ENCODE measurements around the gene C1orf185.
"Not testable (repeated sequence)": the region's sequence is repeated elsewhere in the genome, so short reads cannot be mapped to it uniquely, and the experiment has no call there.

C1orf185 gene

DNA sequence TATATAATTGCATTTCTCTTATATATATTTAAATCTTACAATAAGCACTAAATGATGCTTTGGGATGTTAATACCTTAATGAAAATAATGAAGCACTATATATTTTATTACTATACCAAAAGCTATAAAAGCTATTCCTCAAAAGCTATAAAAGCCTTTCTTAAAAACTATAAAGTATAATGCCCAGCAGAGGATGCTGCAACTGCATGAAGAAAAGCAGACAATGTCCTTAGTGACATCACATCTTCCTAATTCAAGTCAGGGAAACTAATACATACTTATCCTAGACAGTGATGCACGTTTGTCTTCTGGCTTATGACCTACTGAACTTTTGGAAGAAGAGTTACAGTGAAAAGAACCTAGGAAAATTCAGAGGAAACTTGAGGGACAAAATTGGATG is 13.6 kb upstream of the C1orf185 start:
- WGBS, result 47% methylated on average over 1 of the region's 1 CpG
- no peaks in the 10 kb centered on the region for H3K4me1 ChIP-seq (ENCODE audit: insufficient read depth, low read length)
- H3K9ac ChIP-seq (ENCODE audit: low read depth, low read length), result no peak overlapping the region
- H3K9me3 ChIP-seq (ENCODE audit: insufficient read depth, low read depth, low read length), result no peaks in the 10 kb centered on the region
- H3K27ac ChIP-seq (ENCODE audit: low read depth, low read length), result no peak overlapping the region
- H3K4me3 ChIP-seq (ENCODE audit: low read length), result no peak overlapping the region
- H3K27me3 ChIP-seq (ENCODE audit: insufficient read depth, low read length), result no peaks in the 10 kb centered on the region
- no peaks in the 10 kb centered on the region for H3K36me3 ChIP-seq (ENCODE audit: insufficient read depth, low read length)

DNA sequence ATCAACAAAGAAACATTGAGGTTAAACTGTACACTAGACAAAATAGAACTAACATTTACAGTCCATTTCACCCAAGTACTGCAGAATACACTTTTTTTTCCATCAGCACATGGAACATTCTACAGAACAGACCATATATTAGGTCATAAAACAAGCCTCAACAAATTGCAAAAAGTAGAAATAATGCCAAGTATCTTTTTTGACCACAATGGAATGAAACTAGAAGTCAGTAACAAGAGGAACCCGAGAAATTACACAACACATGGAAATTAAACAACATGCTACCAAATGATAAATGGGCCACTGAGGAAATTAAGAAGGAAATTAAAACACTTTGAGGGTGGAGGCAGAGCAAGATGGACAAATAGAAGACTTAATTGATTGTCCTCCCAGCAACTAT is 8.4 kb upstream of the C1orf185 start:
- no peaks in the 10 kb centered on the region for H3K9me3 ChIP-seq (ENCODE audit: insufficient read depth, low read depth, low read length)
- no peak overlapping the region for H3K4me3 ChIP-seq (ENCODE audit: low read length)
- H3K4me1 ChIP-seq (ENCODE audit: insufficient read depth, low read length), result no peaks in the 10 kb centered on the region
- WGBS, result no CpG with 5 or more reads among the region's 1 CpG
- H3K36me3 ChIP-seq (ENCODE audit: insufficient read depth, low read length), result no peaks in the 10 kb centered on the region
- no peaks in the 10 kb centered on the region for H3K27me3 ChIP-seq (ENCODE audit: insufficient read depth, low read length)
- H3K9ac ChIP-seq (ENCODE audit: low read depth, low read length), result no peak overlapping the region
- H3K27ac ChIP-seq (ENCODE audit: low read depth, low read length), result no peak overlapping the region

DNA sequence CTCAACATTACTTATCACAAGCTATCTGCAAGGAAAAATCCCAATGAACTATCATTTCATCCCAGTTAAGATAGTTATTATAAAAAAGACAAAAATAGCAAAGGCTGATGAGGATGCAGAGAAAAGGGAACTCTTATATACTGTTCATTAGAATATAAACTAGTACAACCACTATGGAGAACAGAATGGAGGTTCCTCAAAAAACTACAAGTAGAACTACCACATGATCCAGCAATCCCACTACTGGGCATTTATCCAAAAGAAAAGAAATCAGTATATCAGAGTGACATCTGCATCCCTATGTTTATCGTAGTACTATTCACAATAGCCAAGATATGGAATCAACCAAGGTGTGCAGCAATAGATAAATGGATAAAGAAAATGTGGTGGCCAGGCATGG is 4.9 kb upstream of the C1orf185 start:
- H3K9me3 ChIP-seq (ENCODE audit: insufficient read depth, low read depth, low read length), result no peaks in the 10 kb centered on the region
- H3K4me1 ChIP-seq (ENCODE audit: insufficient read depth, low read length), result no peaks in the 10 kb centered on the region
- H3K27ac ChIP-seq (ENCODE audit: low read depth, low read length), result no peak overlapping the region
- no peaks in the 10 kb centered on the region for H3K27me3 ChIP-seq (ENCODE audit: insufficient read depth, low read length)
- H3K9ac ChIP-seq (ENCODE audit: low read depth, low read length), result no peak overlapping the region
- H3K36me3 ChIP-seq (ENCODE audit: insufficient read depth, low read length), result no peaks in the 10 kb centered on the region
- 100% methylated on average over 1 of the region's 1 CpG for WGBS
- H3K4me3 ChIP-seq (ENCODE audit: low read length), result no peak overlapping the region

DNA sequence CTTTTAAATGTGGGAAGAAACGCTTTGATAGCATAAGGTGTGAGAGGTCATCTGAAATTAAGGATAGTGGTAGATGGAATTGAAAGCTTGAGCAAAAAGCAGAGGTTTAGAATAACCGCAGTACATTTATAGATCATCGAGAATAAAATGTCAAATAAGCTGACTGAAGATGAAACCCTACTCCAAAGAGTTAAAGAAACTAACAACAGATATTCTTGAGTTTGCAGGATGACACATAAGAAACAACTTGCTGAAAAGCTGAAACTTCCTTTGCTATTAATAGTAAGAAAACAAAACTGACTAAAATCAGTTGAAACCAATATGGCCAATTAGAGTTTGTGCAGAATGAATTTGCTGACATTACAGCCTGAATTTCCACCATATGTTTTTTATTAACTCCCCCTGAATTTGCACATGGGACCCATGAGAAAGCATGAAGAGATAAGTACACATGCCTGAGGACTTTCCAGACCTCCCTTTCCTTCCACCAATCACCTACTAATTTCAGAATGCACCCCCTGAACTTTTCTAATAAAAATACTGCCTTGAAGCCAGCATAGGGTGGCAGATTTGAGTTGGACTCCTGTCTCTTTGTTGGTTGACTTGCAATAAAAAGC is 1.7 kb upstream of the C1orf185 start:
- no peak overlapping the region for H3K27ac ChIP-seq (ENCODE audit: low read depth, low read length)
- H3K4me3 ChIP-seq (ENCODE audit: low read length), result no peak overlapping the region
- no peaks in the 10 kb centered on the region for H3K36me3 ChIP-seq (ENCODE audit: insufficient read depth, low read length)
- no peaks in the 10 kb centered on the region for H3K27me3 ChIP-seq (ENCODE audit: insufficient read depth, low read length)
- H3K4me1 ChIP-seq (ENCODE audit: insufficient read depth, low read length), result no peaks in the 10 kb centered on the region
- 90% methylated on average over 3 of the region's 3 CpGs for WGBS
- no peaks in the 10 kb centered on the region for H3K9me3 ChIP-seq (ENCODE audit: insufficient read depth, low read depth, low read length)
- no peak overlapping the region for H3K9ac ChIP-seq (ENCODE audit: low read depth, low read length)

DNA sequence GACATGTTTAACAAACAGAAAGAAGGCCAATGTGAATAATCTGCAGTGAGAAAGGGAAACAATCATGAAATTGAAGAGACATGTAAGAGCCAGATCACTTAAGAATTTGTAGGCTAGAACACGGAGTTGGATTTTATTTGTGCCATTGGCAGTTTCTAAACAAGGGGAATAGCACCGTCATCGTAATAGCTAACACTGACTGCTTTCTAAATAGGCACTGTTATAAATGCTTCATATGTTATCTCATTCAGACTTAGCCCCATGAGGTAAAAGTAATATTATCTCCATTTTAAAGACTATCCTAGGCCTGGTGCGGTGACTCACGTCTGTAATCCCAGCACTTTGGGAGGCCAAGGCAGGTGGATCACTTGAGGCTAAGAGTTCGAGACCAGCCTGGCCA is 12.1 kb downstream of the C1orf185 start:
- WGBS, result 93% methylated on average over 6 of the region's 6 CpGs
- H3K9ac ChIP-seq (ENCODE audit: low read depth, low read length), result no peak overlapping the region
- H3K4me3 ChIP-seq (ENCODE audit: low read length), result no peak overlapping the region
- H3K27me3 ChIP-seq (ENCODE audit: insufficient read depth, low read length), result no peaks in the 10 kb centered on the region
- no peaks in the 10 kb centered on the region for H3K9me3 ChIP-seq (ENCODE audit: insufficient read depth, low read depth, low read length)
- H3K36me3 ChIP-seq (ENCODE audit: insufficient read depth, low read length), result no peaks in the 10 kb centered on the region
- H3K27ac ChIP-seq (ENCODE audit: low read depth, low read length), result no peak overlapping the region
- H3K4me1 ChIP-seq (ENCODE audit: insufficient read depth, low read length), result no peaks in the 10 kb centered on the region

DNA sequence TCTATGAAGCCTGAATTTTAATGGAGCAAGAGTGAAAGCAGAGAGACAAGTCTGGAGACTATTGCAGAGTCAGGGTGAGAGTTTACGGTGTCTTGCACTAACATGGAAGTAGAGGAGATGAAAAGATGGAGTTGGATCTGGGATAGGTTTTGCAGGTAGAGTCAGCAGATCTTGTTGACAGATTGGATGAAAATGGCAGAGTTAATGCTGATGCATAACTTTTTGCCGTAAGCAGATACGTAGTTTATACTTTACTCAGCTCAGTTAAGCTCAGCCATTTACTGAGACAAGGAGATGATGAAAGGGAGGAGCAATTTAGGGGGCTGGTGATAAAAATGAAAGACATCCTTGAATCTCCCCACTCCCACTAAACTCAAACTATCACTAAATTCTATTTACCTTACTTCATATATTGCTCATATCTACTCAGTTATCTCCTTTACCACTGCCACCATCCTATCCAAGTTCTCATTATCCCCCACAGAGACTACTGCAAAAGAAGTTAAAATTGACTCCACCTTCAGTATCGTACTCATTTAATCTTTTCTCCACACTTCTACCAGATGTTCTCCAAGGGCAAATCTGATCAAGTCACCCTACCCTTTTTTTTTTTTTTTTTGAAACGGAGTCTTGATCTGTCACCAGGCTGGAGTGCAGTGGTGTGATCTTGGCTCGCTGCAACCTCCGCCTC is 13.8 kb downstream of the C1orf185 start:
- WGBS, result 95% methylated on average over 6 of the region's 7 CpGs
- no peaks in the 10 kb centered on the region for H3K27me3 ChIP-seq (ENCODE audit: insufficient read depth, low read length)
- no peaks in the 10 kb centered on the region for H3K36me3 ChIP-seq (ENCODE audit: insufficient read depth, low read length)
- H3K4me3 ChIP-seq (ENCODE audit: low read length), result no peak overlapping the region
- H3K27ac ChIP-seq (ENCODE audit: low read depth, low read length), result no peak overlapping the region
- no peaks in the 10 kb centered on the region for H3K4me1 ChIP-seq (ENCODE audit: insufficient read depth, low read length)
- no peak overlapping the region for H3K9ac ChIP-seq (ENCODE audit: low read depth, low read length)
- H3K9me3 ChIP-seq (ENCODE audit: insufficient read depth, low read depth, low read length), result no peaks in the 10 kb centered on the region

DNA sequence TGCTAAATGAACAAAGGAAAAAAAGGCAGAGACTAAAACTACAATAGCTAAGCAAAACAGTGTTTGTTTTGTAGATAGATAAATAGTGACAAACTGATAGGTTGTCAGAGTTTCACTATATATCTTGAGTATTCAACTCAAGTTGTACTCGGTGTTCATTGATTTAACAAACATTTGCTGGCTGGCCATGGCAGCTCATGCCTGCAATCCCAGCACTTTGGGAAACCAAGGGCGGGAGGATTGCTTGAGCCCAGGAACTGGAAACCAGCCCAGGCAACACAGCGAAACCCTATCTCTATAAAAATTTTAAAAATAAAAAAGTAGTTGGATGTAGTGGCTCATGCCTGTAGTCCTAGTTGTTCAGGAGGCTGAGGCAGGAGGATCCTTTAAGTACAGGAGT is 17.3 kb downstream of the C1orf185 start:
- Histone ChIP-seq H3K9ac (ENCODE audit: low read depth, low read length) (no peak overlapping the region), H3K27ac (ENCODE audit: low read depth, low read length) (no peak overlapping the region), H3K36me3 (ENCODE audit: insufficient read depth, low read length) (no peaks in the 10 kb centered on the region), H3K4me3 (ENCODE audit: low read length) (no peak overlapping the region), H3K27me3 (ENCODE audit: insufficient read depth, low read length) (no peaks in the 10 kb centered on the region), H3K4me1 (ENCODE audit: insufficient read depth, low read length) (no peaks in the 10 kb centered on the region), H3K9me3 (ENCODE audit: insufficient read depth, low read depth, low read length) (no peaks in the 10 kb centered on the region)
- WGBS, result 84% methylated on average over 2 of the region's 3 CpGs

DNA sequence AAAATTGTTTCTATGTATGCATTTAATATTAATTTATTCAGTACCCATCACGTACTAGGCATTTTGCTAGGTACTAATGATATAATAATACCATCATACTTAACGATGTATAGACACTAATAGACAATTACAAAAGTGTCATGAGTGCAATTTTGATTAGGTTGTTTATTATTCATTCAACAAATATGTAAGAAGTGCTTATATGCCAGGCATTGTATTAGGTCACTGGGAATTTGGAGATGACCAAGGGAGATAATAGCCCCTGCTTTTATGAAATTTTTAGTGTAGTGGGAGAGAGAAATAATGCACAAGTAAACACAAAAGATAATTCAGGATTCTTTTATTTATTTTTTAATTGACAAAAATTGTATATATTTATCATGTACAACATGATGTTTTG is 18.6 kb downstream of the C1orf185 start:
- WGBS, result no CpG with 5 or more reads among the region's 2 CpGs
- no peak overlapping the region for H3K27ac ChIP-seq (ENCODE audit: low read depth, low read length)
- no peaks in the 10 kb centered on the region for H3K27me3 ChIP-seq (ENCODE audit: insufficient read depth, low read length)
- no peak overlapping the region for H3K4me3 ChIP-seq (ENCODE audit: low read length)
- H3K36me3 ChIP-seq (ENCODE audit: insufficient read depth, low read length), result no peaks in the 10 kb centered on the region
- no peaks in the 10 kb centered on the region for H3K4me1 ChIP-seq (ENCODE audit: insufficient read depth, low read length)
- H3K9ac ChIP-seq (ENCODE audit: low read depth, low read length), result no peak overlapping the region
- H3K9me3 ChIP-seq (ENCODE audit: insufficient read depth, low read depth, low read length), result no peaks in the 10 kb centered on the region

DNA sequence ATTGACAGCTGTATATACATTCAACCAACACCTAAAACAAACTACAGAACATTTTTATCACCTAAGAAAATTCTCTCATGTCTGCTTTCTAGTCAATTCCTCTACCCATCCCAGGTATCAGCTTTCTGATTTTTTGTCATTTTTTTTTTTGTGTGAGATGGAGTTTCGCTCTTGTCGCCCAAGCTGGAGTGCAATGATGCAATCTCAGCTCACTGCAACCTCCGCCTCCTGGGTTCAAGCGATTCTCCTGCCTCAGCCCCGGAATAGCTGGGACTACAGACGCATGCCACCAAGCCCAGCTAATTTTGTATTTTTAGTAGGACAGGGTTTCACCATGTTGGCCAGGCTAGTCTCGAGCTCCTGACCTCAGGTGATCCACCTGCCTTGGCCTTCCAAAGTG is 25.1 kb downstream of the C1orf185 start:
- not testable (repeated sequence) for H3K9me3 ChIP-seq (ENCODE audit: insufficient read depth, low read depth, low read length); H3K27me3 ChIP-seq (ENCODE audit: insufficient read depth, low read length); H3K27ac ChIP-seq (ENCODE audit: low read depth, low read length); H3K4me3 ChIP-seq (ENCODE audit: low read length); H3K36me3 ChIP-seq (ENCODE audit: insufficient read depth, low read length); H3K4me1 ChIP-seq (ENCODE audit: insufficient read depth, low read length); H3K9ac ChIP-seq (ENCODE audit: low read depth, low read length)
- WGBS, result 95% methylated on average over 7 of the region's 7 CpGs

DNA sequence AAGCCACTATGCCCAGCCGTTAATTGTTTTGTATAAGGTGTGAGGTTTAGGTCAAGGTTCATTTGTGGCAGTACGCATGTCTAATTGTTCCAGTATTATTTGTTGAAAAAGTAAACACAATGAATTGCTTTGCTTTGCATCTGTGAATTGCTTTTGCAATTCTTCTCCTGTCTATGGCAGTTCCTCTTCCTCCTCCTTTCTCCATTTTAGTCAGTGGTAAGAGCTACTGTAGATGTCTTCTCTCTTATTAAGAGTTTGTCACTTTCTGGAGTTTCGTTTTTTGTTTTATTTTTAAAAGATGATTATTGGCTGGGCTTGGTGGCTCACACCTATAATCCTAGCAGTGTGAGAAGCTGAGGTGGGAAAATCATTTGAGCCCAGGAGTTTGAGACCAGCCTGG is 29.2 kb downstream of the C1orf185 start:
- no peaks in the 10 kb centered on the region for H3K36me3 ChIP-seq (ENCODE audit: insufficient read depth, low read length)
- no peak overlapping the region for H3K27ac ChIP-seq (ENCODE audit: low read depth, low read length)
- no peak overlapping the region for H3K9ac ChIP-seq (ENCODE audit: low read depth, low read length)
- WGBS, result 92% methylated on average over 3 of the region's 3 CpGs
- no peaks in the 10 kb centered on the region for H3K4me1 ChIP-seq (ENCODE audit: insufficient read depth, low read length)
- H3K27me3 ChIP-seq (ENCODE audit: insufficient read depth, low read length), result no peaks in the 10 kb centered on the region
- no peaks in the 10 kb centered on the region for H3K9me3 ChIP-seq (ENCODE audit: insufficient read depth, low read depth, low read length)
- H3K4me3 ChIP-seq (ENCODE audit: low read length), result no peak overlapping the region

DNA sequence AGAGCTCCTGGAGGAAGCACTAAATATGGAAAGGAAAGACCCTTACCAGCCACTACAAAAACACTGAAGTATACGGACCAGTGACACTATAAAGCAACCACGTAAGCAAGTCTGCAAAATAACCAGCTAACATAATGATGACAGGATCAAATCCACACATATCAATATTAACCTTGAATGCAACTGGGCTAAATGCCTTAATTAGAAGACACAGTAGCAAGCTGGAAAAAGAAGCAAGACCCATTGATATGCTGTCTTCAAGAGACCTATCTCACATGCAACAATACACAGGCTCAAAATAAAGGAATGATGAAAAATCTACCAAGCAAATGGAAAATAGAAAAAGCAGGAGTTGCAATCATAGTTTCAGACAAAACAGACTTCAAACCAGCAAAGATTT is 31.0 kb downstream of the C1orf185 start:
- no peaks in the 10 kb centered on the region for H3K27me3 ChIP-seq (ENCODE audit: insufficient read depth, low read length)
- 91% methylated on average over 2 of the region's 2 CpGs for WGBS
- no peak overlapping the region for H3K4me3 ChIP-seq (ENCODE audit: low read length)
- no peak overlapping the region for H3K27ac ChIP-seq (ENCODE audit: low read depth, low read length)
- H3K36me3 ChIP-seq (ENCODE audit: insufficient read depth, low read length), result no peaks in the 10 kb centered on the region
- no peaks in the 10 kb centered on the region for H3K4me1 ChIP-seq (ENCODE audit: insufficient read depth, low read length)
- no peaks in the 10 kb centered on the region for H3K9me3 ChIP-seq (ENCODE audit: insufficient read depth, low read depth, low read length)
- no peak overlapping the region for H3K9ac ChIP-seq (ENCODE audit: low read depth, low read length)

DNA sequence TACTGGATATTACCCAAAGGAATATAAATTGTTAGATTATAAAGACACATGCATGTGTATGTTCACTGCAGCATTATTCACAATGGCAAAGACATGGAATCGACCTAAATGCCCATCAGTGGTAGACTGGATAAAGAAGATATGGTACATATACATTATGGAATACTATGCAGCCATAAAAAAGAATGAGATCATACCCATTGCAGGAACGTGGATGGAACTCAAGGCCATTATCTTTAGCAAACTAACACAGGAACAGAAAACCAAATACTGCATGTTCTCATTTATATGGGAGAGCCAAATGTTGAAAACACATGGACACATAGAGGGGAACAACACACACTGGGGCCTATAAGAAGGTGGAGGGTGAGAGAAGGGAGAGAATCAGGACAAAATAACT is 35.7 kb downstream of the C1orf185 start:
- H3K4me3 ChIP-seq (ENCODE audit: low read length); H3K4me1 ChIP-seq (ENCODE audit: insufficient read depth, low read length); H3K9ac ChIP-seq (ENCODE audit: low read depth, low read length); H3K9me3 ChIP-seq (ENCODE audit: insufficient read depth, low read depth, low read length); H3K27me3 ChIP-seq (ENCODE audit: insufficient read depth, low read length); H3K27ac ChIP-seq (ENCODE audit: low read depth, low read length); H3K36me3 ChIP-seq (ENCODE audit: insufficient read depth, low read length): not testable (repeated sequence)
- 66% methylated on average over 2 of the region's 2 CpGs for WGBS
